K562 (cell line): ENCODE data around the gene VEGFB. TPM values are rescaled to one million over a fixed set of nuclear protein-coding genes. Genes with fewer than 3 reads are reported as not detected.

Source experiments
- ATAC-seq: fragments of 200-7000 bp; cut with Tn5 transposase; 3 replicates; pipeline ENCODE4 v1.9.1; 2020; ENCODE audit warnings: moderate library complexity
- BruUV-seq: library from RNA; stranded (reverse); fragments of 400-500 nt; replicated peaks from 2 replicates; lab custom pipeline; 2021; lab: Mats Ljungman, UMichigan
- CTCF ChIA-PET: fragments of 300-600 bp; formaldehyde crosslinking; extraction: SDS; loops from one replicate; lab custom pipeline; 2021; ENCODE audit warnings: low intra/inter-chr PET ratio; lab: Yijun Ruan, JAX
- POLR2A ChIA-PET: fragments of 300-600, 350-650 bp; sonication (Branson Sonifier 250); formaldehyde crosslinking; extraction: SDS; loops from one replicate; lab custom pipeline; 2021; ENCODE audit warnings: antibody characterized with exemption, inconsistent platforms; lab: Yijun Ruan, JAX
- DNase-seq, 4 experiments: peaks; one replicate each; pipeline versions ENCODE4 v3.0.0 to v3.0.0-alpha.2; 2011 to 2018; ENCODE audit warnings: low spot score in 3 of 4, mixed read lengths in 3 of 4; ENCODE audit errors: extremely low read depth in 1 of 4
- FAIRE-seq: peaks from 2 replicates; lab custom pipeline; 2011; peaks lifted over from hg19 to GRCh38; lab: Jason Lieb, UNC
- H2AFZ ChIP-seq: 2 replicates; pipeline ENCODE4 v1.6.0; 2011; ENCODE audit warnings: low read depth, low read length, control low read depth, inconsistent platforms
- H3K27ac ChIP-seq: fragments of 200-600 bp; 3 replicates; pipeline ENCODE4 v1.8.0; 2011; ENCODE audit warnings: low read depth, mild to moderate bottlenecking, control low read depth, inconsistent platforms, low read length, moderate library complexity, mixed read lengths; ENCODE audit errors: extremely low read depth
- H3K27me3 ChIP-seq, 2 experiments: fragments of 300-600 bp in 1 of 2; 2 replicates in 1 of 2; 3 replicates in 1 of 2; pipeline versions ENCODE4 v1.6.0 to v1.8.0; 2011; ENCODE audit warnings: inconsistent platforms in 2 of 2, low read length in 2 of 2, mild to moderate bottlenecking in 1 of 2, mixed read lengths in 1 of 2, moderate library complexity in 1 of 2; ENCODE audit not compliant: control insufficient read depth in 2 of 2, insufficient read depth in 2 of 2
- H3K36me3 ChIP-seq: fragments of 300-600 bp; 3 replicates; pipeline ENCODE4 v1.8.0; 2011; ENCODE audit warnings: mild to moderate bottlenecking, low read length, inconsistent platforms; ENCODE audit not compliant: control insufficient read depth, insufficient read depth
- H3K4me1 ChIP-seq, 2 experiments: fragments of 200-600 bp in 1 of 2; replicated peaks in 1 of 2; 2 replicates in 1 of 2; 3 replicates in 1 of 2; pipeline versions ENCODE4 v1.5.1 to v1.8.0; 2011; ENCODE audit warnings: inconsistent platforms in 2 of 2, low read length in 2 of 2, mild to moderate bottlenecking in 1 of 2, mixed read lengths in 1 of 2, moderate library complexity in 1 of 2; ENCODE audit not compliant: control insufficient read depth in 2 of 2, insufficient read depth in 2 of 2
- H3K4me2 ChIP-seq: 2 replicates; pipeline ENCODE4 v1.6.1; 2011; ENCODE audit warnings: low read length, control low read depth, inconsistent platforms, mixed read lengths; ENCODE audit not compliant: insufficient read depth
- H3K4me3 ChIP-seq: fragments of 200-600 bp; sonication (generic), shearing (Covaris generic); 2 replicates; pipeline ENCODE4 v1.5.1; 2016; ENCODE audit warnings: control low read depth, inconsistent platforms
- H3K79me2 ChIP-seq: fragments of 200-600 bp; 3 replicates; pipeline ENCODE4 v1.8.0; 2011; ENCODE audit warnings: low read length, inconsistent platforms; ENCODE audit not compliant: control insufficient read depth, insufficient read depth
- H3K9ac ChIP-seq, 2 experiments: 2 replicates each; pipeline versions ENCODE4 v1.6.0 to v1.6.1; 2011; ENCODE audit warnings: low read depth in 2 of 2, low read length in 2 of 2, control low read depth in 1 of 2, inconsistent platforms in 1 of 2, mild to moderate bottlenecking in 1 of 2, mixed read lengths in 1 of 2; ENCODE audit not compliant: insufficient read depth in 1 of 2
- H3K9me1 ChIP-seq: one replicate; pipeline ENCODE4 v1.6.0; 2011; ENCODE audit warnings: inconsistent platforms, mild to moderate bottlenecking, low read length, moderate library complexity; ENCODE audit not compliant: control insufficient read depth, insufficient read depth
- H3K9me3 ChIP-seq: replicated peaks from 2 replicates; pipeline ENCODE4 v1.5.1; 2011; ENCODE audit warnings: low read depth, low read length, inconsistent platforms; ENCODE audit not compliant: control insufficient read depth, insufficient read depth
- H4K20me1 ChIP-seq: replicated peaks from 2 replicates; pipeline ENCODE4 v1.6.1; 2011; ENCODE audit warnings: low read length, inconsistent platforms, mixed read lengths; ENCODE audit not compliant: control insufficient read depth, insufficient read depth
- CXXC5 ChIP-seq: fragments of 250-450 bp; sonication (Bioruptor Pico); IDR thresholded peaks from 2 replicates; pipeline ENCODE4 v1.8.0; 2022; ENCODE audit warnings: inconsistent platforms, mild to moderate bottlenecking, moderate library complexity
- EGR1 ChIP-seq: fragments of 450-650 bp; conservative IDR thresholded peaks from 2 replicates; pipeline ENCODE4 v1.6.1; 2017; ENCODE audit warnings: mild to moderate bottlenecking
- EZH2 ChIP-seq: IDR thresholded peaks from 2 replicates; pipeline ENCODE4 v1.6.1; 2012; ENCODE audit warnings: low read depth, mild to moderate bottlenecking, inconsistent platforms, low read length, borderline replicate concordance
- FOXA3 ChIP-seq, 2 experiments: fragments of 450-650 bp in 1 of 2; sonication (generic) in 1 of 2; formaldehyde crosslinking; IDR thresholded peaks in 1 of 2; conservative IDR thresholded peaks in 1 of 2; 2 replicates each; pipeline versions ENCODE4 v1.4.0 to v1.8.0; 2020 to 2022; ENCODE audit warnings: mild to moderate bottlenecking in 2 of 2, missing genetic modification reagents in 1 of 2
- FUS ChIP-seq: fragments of 200-400 bp; formaldehyde crosslinking; optimal IDR thresholded peaks from 2 replicates; pipeline ENCODE3; 2017; ENCODE audit warnings: low read depth, low read length
- MAZ ChIP-seq, 2 experiments: fragments of 450-650 bp in 1 of 2; sonication (generic) in 1 of 2; formaldehyde crosslinking; IDR thresholded peaks in 1 of 2; conservative IDR thresholded peaks in 1 of 2; 2 replicates each; pipeline versions ENCODE4 v1.4.0 to v1.5.0; 2020; ENCODE audit warnings: mild to moderate bottlenecking in 1 of 2, missing genetic modification reagents in 1 of 2
- MIER1 ChIP-seq: fragments of 450-650 bp; IDR thresholded peaks from 2 replicates; pipeline ENCODE4 v1.6.1; 2016; ENCODE audit warnings: antibody characterized with exemption, mild to moderate bottlenecking, low read depth
- MTA3 ChIP-seq: fragments of 450-650 bp; formaldehyde crosslinking; IDR thresholded peaks from 2 replicates; pipeline ENCODE4 v1.6.1; 2017; ENCODE audit warnings: mild to moderate bottlenecking, borderline replicate concordance
- NFRKB ChIP-seq: fragments of 450-650 bp; IDR thresholded peaks from 2 replicates; pipeline ENCODE4 v1.6.1; 2016; ENCODE audit warnings: low read depth
- PCBP2 ChIP-seq: fragments of 200-400 bp; formaldehyde crosslinking; IDR thresholded peaks from 2 replicates; pipeline ENCODE4 v1.6.1; 2018; ENCODE audit warnings: low read length, low read depth, mild to moderate bottlenecking, moderate library complexity; ENCODE audit not compliant: poor library complexity, severe bottlenecking
- POLR2G ChIP-seq: fragments of 200-400 bp; formaldehyde crosslinking; IDR thresholded peaks from 2 replicates; pipeline ENCODE4 v1.6.1; 2017; ENCODE audit warnings: low read depth, mild to moderate bottlenecking, antibody characterized with exemption, low read length, moderate library complexity
- SIN3A ChIP-seq, 2 experiments: fragments of 150-350 bp in 1 of 2; IDR thresholded peaks; 2 replicates each; pipeline ENCODE4 v1.6.1; 2011 to 2016; ENCODE audit warnings: borderline replicate concordance in 2 of 2, low read depth in 2 of 2, low read length in 2 of 2, mild to moderate bottlenecking in 2 of 2, moderate library complexity in 2 of 2; ENCODE audit not compliant: control insufficient read depth in 1 of 2
- ZBTB7A ChIP-seq: IDR thresholded peaks from 2 replicates; pipeline ENCODE4 v1.6.1; 2011; ENCODE audit warnings: low read depth, mild to moderate bottlenecking, low read length, moderate library complexity, borderline replicate concordance; ENCODE audit not compliant: control insufficient read depth
- ZC3H4 ChIP-seq: sonication (generic); formaldehyde crosslinking; IDR thresholded peaks from 2 replicates; pipeline ENCODE4 v1.9.0; 2021; ENCODE audit warnings: missing genetic modification reagents, borderline replicate concordance
- ZNF583 ChIP-seq: fragments of 250-450 bp; sonication (Bioruptor Pico); IDR thresholded peaks from 2 replicates; pipeline ENCODE4 v1.4.0; 2020
- WGBS: fragments of 100-300 bp; shearing (Covaris generic); methylation state at CpG from one replicate; pipeline ENCODE4 v1.1.6; 2016; ENCODE audit warnings: low coverage, mixed read lengths; ENCODE audit not compliant: insufficient coverage; ENCODE audit errors: missing lambda C conversion rate; 5-methylcytosine and 5-hydroxymethylcytosine counted together
- in situ Hi-C: fragments of 300-500 bp; cut with MboI; formaldehyde crosslinking; loops from 4 replicates; pipeline ENCODE4 v1.15.0; 2018; ENCODE audit warnings: inconsistent platforms, mixed read lengths
- intact Hi-C: fragments of 100-400 bp; cut with micrococcal nuclease; formaldehyde crosslinking; loops from 2 replicates; pipeline ENCODE4 v1.14.2; 2022
- polyA plus RNA-seq, 8 experiments: library from polyadenylated mRNA; depleted of rRNA in 4 of 8; stranded (reverse) in 5 of 8; unstranded in 3 of 8; fragments of >200 nt; fragmentation: Nextera tagmentation in 2 of 8; fragmentation: Illumina TruSeq in 1 of 8; extraction: Ambion mirVana in 2 of 8; extraction: Trizol in 1 of 8; gene quantifications; 2 replicates each; pipeline versions ENCODE4 v1.2.1 to v1.2.3, GENCODE V29; 2011 to 2014; ENCODE audit warnings: inconsistent platforms in 1 of 8, missing spikeins in 1 of 8
- total RNA-seq, 7 experiments: library from RNA; depleted of rRNA in 6 of 7; stranded (reverse); fragments of >200 nt in 6 of 7; fragmentation: Illumina TruSeq in 2 of 7; extraction: Trizol in 2 of 7; gene quantifications; 2 replicates each; pipeline versions ENCODE4 v1.2.1 to v1.2.3, GENCODE V29; 2011 to 2021; ENCODE audit warnings: low replicate concordance in 1 of 7

The VEGFB gene
- total and polyA plus RNA-seq, 9 of the 15 experiments (the other 6 are each of a cell fraction or from before 2014, with no cell fraction given): 11.0 to 83.4 (median 25.7) TPM

- POLR2A ChIA-PET: interaction anchor here (1.6 to 2.2 kb wide), 2 partner anchors 11 kb away, joined by 3 to 10 read pairs; partner anchors contain the start of gene PPP1R14B
- Histone ChIP-seq H3K4me2 (peak overlapping the region; percentile 88), H3K36me3 (peaks cover 37% of the 10 kb centered on the region; the same call in 2 of the 3 replicates), H3K9ac (peak overlapping the region; percentile 38 to 91), H4K20me1 (no peaks in the 10 kb centered on the region), H3K9me1 (no peaks in the 10 kb centered on the region), H3K27me3 (no peaks in the 10 kb centered on the region), H3K9me3 (no peaks in the 10 kb centered on the region), H3K4me1 (peaks cover 34 to 66% of the 10 kb centered on the region in 2 experiments), H3K27ac (peak overlapping the region; percentile 62; the same call in 1 of the 3 replicates), H2AFZ (no peak overlapping the region), H3K79me2 (peaks cover 39% of the 10 kb centered on the region), H3K4me3 (peak overlapping the region; percentile 71)
- DNase-seq (peak in 3 of 4 experiments; percentile 44 to 51 (median 48)), FAIRE-seq (no peak), ATAC-seq (peak; percentile 14; the same call in 2 of the 3 replicates)
- BruUV-seq: no TSS peak
- in situ Hi-C loops: no loop called here
- CTCF ChIA-PET: no interaction called here
- WGBS: 2% methylated on average over 37 of the region's 80 CpGs
- intact Hi-C loops: no loop called here
- TF ChIP-seq FUS: no peak
- TF ChIP-seq PCBP2: no peak
- TF ChIP-seq CXXC5 (CRISPR knock-in tag): peak; percentile 20; the same call in 1 of the 2 replicates
- peak; percentile 26; the same call in 1 of the 2 replicates for TF ChIP-seq ZBTB7A
- no peak for TF ChIP-seq MIER1
- TF ChIP-seq SIN3A (IDR thresholded peaks at IDR 0.05; ENCODE audit: borderline replicate concordance in 2 of 2, control insufficient read depth in 1 of 2, low read depth in 2 of 2, low read length in 2 of 2): peak in 1 of 2 experiments; percentile 41; a peak in 1 of 4 replicates
- peak; percentile 70 to 90 for TF ChIP-seq MAZ (CRISPR knock-in tag; conservative IDR thresholded peaks at IDR 0.05 in 1 of 2, IDR thresholded peaks at IDR 0.05 in 1 of 2)
- 0 out of 2 replicates have a peak, but pooled peaks have one; percentile 58 for TF ChIP-seq ZNF583 (CRISPR knock-in tag)
- TF ChIP-seq NFRKB: no peak
- TF ChIP-seq EZH2: no peak
- TF ChIP-seq ZC3H4 (CRISPR knock-in tag): peak; percentile 73; the same call in 1 of the 2 replicates
- TF ChIP-seq POLR2G: peak; percentile 67
- 0 out of 2 replicates have a peak, but pooled peaks have one; percentile 20 for TF ChIP-seq MTA3
- TF ChIP-seq EGR1: 0 out of 2 replicates have a peak, but pooled peaks have one; percentile 4
- 0 out of 4 replicates have a peak, but pooled peaks of 1 of the 2 experiments have one; percentile 38 for TF ChIP-seq FOXA3 (CRISPR knock-in tag; conservative IDR thresholded peaks at IDR 0.05 in 1 of 2, IDR thresholded peaks at IDR 0.05 in 1 of 2)
Measured at GRCh38 chr11:64234647-64235379, 429 bp downstream of the VEGFB start.
